Measurements from ENCODE around the gene TMEM132E.

The TMEM132E gene

DNA sequence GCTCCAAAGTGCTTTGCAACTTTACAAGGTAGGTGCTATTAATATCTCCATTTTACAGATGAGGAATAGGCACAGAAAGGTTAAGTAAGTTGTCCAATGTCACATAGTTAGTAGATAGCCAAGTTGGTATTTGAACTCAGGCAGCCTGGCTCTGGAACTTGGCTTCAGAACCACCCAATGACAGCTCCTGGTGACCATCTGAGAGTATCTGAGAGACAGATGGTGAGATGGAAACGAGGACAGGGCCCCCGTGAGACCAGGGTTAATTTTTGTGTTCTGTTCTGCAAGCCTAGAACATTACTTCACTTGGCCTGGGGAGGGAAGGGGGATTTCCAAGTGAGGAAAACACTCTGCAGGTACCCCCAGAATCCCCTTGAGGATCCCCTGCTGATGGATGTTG is 9.8 kb upstream of the TMEM132E start:
- TF ChIP-seq, protein P1, sequence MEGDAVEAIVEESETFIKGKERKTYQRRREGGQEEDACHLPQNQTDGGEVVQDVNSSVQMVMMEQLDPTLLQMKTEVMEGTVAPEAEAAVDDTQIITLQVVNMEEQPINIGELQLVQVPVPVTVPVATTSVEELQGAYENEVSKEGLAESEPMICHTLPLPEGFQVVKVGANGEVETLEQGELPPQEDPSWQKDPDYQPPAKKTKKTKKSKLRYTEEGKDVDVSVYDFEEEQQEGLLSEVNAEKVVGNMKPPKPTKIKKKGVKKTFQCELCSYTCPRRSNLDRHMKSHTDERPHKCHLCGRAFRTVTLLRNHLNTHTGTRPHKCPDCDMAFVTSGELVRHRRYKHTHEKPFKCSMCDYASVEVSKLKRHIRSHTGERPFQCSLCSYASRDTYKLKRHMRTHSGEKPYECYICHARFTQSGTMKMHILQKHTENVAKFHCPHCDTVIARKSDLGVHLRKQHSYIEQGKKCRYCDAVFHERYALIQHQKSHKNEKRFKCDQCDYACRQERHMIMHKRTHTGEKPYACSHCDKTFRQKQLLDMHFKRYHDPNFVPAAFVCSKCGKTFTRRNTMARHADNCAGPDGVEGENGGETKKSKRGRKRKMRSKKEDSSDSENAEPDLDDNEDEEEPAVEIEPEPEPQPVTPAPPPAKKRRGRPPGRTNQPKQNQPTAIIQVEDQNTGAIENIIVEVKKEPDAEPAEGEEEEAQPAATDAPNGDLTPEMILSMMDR (IDR thresholded peaks at IDR 0.05; ENCODE audit: extremely low read depth, missing control alignments), result no peak

DNA sequence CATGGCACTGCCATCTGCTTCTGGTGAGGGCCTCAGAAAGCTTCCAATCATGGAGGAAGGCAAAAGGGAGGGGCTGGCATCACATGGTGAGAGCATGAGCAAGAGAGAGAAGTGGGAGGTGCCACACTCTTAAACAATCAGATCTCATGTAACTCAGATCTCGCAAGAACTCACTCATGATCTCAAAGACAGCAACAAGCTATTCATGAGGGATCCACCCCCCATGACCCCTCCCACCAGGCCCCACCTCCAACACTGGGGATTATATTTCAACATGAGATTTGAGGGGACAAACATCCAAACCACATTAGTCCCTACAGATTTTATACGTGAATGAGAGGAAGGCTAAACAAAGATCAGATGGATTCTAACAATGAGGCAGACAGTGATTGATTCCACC is 8.9 kb upstream of the TMEM132E start:
- TF ChIP-seq, protein P1 (IDR thresholded peaks at IDR 0.05; ENCODE audit: extremely low read depth, missing control alignments), result no peak
- DNase-seq (ENCODE audit: low spot score), result no peak

More for the DNA sequence above, 9.8 kb upstream of the TMEM132E start:
- DNase-seq (ENCODE audit: low spot score), result no peak

DNA sequence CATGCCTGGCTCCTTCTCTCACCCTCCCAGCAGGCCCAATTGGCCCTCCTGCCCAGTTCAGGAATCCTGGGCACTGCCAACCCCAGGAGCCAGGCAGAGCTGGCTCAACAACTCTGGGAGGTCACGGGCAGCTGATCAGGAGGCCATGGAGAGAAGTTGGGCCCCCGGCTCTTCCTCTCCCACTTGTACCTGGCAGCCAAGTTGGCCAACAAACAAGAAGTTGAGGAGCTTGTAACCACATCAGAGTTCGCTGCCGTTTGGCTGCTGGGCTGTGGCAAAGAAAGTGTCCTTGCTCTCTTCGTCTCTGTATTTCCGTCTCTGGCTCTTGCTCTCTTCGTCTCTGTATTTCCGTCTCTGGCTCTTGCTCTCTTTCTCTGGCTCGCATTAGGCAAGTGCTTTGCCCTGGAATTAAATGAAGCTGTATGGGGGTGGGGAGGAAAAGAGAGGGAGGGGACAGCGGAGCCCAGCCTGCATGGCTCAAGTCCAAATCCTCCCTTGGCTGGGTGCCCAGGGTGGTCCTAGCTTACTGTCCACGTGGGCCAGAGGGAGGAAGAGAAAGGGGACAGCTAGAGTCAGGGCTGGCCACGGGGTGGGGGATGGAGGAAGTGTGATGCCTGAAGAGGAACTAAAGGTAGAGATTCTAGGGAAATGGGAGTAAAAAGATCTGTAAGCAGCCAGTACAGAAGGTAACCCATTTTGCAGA is 7.8 kb upstream of the TMEM132E start:
- TF ChIP-seq, protein P1 (IDR thresholded peaks at IDR 0.05; ENCODE audit: extremely low read depth, missing control alignments), result no peak
- no peak for DNase-seq (ENCODE audit: low spot score)

DNA sequence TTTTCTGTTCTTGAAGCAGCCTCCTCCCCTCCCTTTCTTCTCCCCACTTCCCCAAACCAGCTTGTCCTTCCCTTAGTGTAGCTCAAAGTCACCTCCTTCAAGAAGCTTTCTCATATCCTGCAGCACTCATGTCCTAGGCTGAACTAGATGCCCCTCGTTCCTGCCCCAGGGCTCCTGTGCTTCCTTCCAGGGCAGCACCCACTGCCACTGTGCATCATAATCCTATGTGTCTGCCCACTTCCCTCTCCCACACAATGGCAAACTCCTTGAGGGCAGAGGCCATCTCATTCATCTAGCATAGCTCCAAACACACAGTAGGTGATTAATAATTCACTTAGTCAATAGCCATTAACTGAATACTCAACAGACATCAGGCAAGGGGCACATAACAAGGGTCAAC is 6.9 kb upstream of the TMEM132E start:
- TF ChIP-seq, protein P1 (IDR thresholded peaks at IDR 0.05; ENCODE audit: extremely low read depth, missing control alignments), result no peak
- no peak for DNase-seq (ENCODE audit: low spot score)

DNA sequence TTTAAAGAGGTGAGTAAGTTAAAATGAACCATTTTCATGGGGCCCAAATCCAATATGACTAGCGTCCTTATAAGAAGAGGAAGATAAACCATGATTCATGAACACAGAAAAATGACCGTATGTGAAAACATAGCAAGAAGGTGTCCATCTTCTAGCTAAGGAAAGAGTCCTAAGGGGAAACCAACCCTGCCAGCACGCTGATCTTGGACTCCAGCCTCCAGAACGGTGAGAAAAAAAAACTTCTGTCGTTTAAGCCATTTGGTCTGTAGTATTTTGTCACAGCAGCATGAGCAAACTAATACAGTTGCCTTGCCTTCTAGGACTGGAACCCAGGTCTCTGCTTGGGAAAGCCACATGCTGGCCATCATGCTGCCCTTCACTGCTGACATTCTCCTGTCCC is 4.2 kb upstream of the TMEM132E start:
- TF ChIP-seq, protein P1 (IDR thresholded peaks at IDR 0.05; ENCODE audit: extremely low read depth, missing control alignments), result no peak

DNA sequence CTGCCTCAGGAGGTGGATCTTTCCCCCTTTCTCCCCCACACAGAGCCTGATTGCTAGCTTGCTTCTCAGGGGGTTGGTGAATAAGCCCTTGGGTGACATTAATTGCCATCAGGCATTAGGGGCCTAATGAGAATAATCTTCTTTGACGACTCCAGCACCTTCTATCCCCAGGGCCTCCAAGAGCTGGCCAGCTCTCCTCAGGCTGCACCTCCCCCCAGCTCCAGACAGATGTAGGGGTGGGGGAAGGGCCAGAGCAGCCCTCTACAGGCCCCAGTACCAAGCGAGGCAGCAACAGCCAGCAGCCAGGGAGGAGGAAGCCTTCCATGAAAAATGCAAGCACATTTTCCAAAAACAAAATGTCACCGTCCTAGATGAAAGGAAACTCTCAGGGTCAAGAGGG is 1.4 kb upstream of the TMEM132E start:
- TF ChIP-seq, protein P1 (IDR thresholded peaks at IDR 0.05; ENCODE audit: extremely low read depth, missing control alignments), result no peak
- no peak for DNase-seq (ENCODE audit: low spot score)

More for the DNA sequence above, 4.2 kb upstream of the TMEM132E start:
- DNase-seq (ENCODE audit: low spot score), result no peak

DNA sequence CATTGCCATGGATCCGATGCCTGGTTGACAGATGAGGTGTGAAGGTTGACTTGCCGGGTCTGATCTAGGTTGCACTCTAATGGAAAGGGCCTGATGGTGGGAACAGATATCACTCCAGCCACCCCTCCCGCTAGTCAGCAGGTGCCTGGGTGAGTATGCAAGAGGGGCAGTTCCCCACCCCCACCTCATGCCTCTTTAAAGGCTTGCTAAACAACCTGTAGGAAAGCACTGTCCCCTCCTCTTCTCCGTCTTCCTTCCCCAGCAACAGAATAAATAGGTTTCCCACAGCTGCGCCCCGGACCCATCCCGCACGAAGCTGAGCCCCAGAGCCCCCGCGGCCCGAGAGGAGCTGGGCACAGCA is 746 bp upstream of the TMEM132E start:
- TF ChIP-seq, protein P1 (IDR thresholded peaks at IDR 0.05; ENCODE audit: extremely low read depth, missing control alignments), result no peak
- DNase-seq (ENCODE audit: low spot score), result no peak
